EL (cell line): ENCODE measurements around the gene LRRIQ4.
A peak's percentile ranks its signal among the peaks of the same experiment; 100 is the strongest.

ENCODE experiments used
- DNase-seq: peaks from one replicate; pipeline ENCODE4 v3.0.0-alpha.2; 2016

Gene LRRIQ4

GRCh38 chr3:169861871-169862270 lies 49.2 kb downstream of the LRRIQ4 start:
- no peak for DNase-seq

- peak; percentile 72 for DNase-seq
Measured at GRCh38 chr3:169863458-169863899, 50.8 kb downstream of the LRRIQ4 start.

GRCh38 chr3:169864270-169864669 lies 51.6 kb downstream of the LRRIQ4 start:
- no peak for DNase-seq

GRCh38 chr3:169865176-169865767 lies 52.6 kb downstream of the LRRIQ4 start:
- no peak for DNase-seq

- no peak for DNase-seq
Measured at GRCh38 chr3:169867584-169868210, 55.0 kb downstream of the LRRIQ4 start.

- no peak for DNase-seq
Measured at GRCh38 chr3:169868369-169868768, 55.7 kb downstream of the LRRIQ4 start.

- no peak for DNase-seq
Measured at GRCh38 chr3:169869484-169870220, 57.0 kb downstream of the LRRIQ4 start, which contains the start of gene LRRC31. LRRC31 (minus strand) TSS chr3:169869935; CDS start chr3:169869807, 128 bp downstream.

GRCh38 chr3:169871129-169871886 lies 58.6 kb downstream of the LRRIQ4 start:
- no peak for DNase-seq

GRCh38 chr3:169879013-169879557 lies 66.4 kb downstream of the LRRIQ4 start:
- DNase-seq = no peak

- no peak for DNase-seq
Measured at GRCh38 chr3:169879845-169880575, 67.3 kb downstream of the LRRIQ4 start.

GRCh38 chr3:169880576-169881250 lies 68.0 kb downstream of the LRRIQ4 start:
- no peak for DNase-seq

- DNase-seq = peak; percentile 63
Measured at GRCh38 chr3:169886671-169887070, 74.0 kb downstream of the LRRIQ4 start.
